ENCODE data around the gene PPHLN1.

Gene PPHLN1

GRCh38 chr12:42468921-42469320, 143.0 kb downstream of the PPHLN1 start:
- TF ChIP-seq EGR1 (IDR thresholded peaks at IDR 0.05) (no peak), RAD21 (IDR thresholded peaks at IDR 0.05; ENCODE audit: low read depth) (no peak), TCF12 (IDR thresholded peaks at IDR 0.05; ENCODE audit: low read depth) (no peak), ZBTB7A (IDR thresholded peaks at IDR 0.05; ENCODE audit: low read depth) (no peak), YY1 (IDR thresholded peaks at IDR 0.05; ENCODE audit: low read depth) (no peak), MAX (IDR thresholded peaks at IDR 0.05) (no peak), TAF1 (IDR thresholded peaks at IDR 0.05; ENCODE audit: low read depth) (no peak)
- TF ChIP-seq, protein P1, sequence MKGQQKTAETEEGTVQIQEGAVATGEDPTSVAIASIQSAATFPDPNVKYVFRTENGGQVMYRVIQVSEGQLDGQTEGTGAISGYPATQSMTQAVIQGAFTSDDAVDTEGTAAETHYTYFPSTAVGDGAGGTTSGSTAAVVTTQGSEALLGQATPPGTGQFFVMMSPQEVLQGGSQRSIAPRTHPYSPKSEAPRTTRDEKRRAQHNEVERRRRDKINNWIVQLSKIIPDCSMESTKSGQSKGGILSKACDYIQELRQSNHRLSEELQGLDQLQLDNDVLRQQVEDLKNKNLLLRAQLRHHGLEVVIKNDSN (IDR thresholded peaks at IDR 0.05) = no peak

DNA sequence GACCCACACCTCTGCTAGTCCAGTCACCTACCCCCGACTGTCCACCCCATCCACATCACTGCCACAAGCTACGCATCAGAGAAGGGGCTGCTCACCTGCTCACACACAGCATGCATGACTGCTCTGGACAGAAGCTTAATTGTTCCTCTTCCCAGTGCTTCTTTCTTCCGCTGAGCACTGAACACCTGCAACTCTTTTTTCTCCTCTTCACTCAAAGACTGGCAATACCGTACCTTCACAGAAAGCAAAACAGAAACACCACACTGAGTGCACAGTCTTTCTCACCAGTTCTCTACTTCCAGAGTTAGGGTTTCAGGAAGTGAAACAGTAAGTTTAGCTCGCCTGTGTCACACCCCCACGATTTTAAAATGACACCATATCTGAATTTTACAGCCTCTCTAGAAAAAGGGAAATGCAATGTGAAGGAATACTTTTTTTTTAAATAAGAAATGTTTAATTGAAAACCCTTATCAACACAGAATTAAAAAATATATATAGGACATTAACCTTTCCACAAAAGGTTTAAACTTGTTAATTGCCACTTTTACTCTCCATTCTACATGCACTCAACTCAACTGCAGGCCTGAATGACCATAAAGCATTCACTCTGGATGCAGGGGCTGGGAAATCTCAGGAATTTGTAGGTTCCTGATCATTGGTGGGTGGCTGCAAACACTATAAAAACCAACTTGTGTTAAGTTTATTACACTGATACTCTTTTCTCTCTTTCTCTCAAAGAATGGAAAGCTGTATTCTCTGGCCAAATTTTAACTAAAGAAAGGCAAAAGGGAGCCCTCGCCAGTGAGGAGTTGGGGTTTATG, 143.6 kb downstream of the PPHLN1 start:
- TF ChIP-seq MAX (IDR thresholded peaks at IDR 0.05) = no peak

- TF ChIP-seq, protein P2, sequence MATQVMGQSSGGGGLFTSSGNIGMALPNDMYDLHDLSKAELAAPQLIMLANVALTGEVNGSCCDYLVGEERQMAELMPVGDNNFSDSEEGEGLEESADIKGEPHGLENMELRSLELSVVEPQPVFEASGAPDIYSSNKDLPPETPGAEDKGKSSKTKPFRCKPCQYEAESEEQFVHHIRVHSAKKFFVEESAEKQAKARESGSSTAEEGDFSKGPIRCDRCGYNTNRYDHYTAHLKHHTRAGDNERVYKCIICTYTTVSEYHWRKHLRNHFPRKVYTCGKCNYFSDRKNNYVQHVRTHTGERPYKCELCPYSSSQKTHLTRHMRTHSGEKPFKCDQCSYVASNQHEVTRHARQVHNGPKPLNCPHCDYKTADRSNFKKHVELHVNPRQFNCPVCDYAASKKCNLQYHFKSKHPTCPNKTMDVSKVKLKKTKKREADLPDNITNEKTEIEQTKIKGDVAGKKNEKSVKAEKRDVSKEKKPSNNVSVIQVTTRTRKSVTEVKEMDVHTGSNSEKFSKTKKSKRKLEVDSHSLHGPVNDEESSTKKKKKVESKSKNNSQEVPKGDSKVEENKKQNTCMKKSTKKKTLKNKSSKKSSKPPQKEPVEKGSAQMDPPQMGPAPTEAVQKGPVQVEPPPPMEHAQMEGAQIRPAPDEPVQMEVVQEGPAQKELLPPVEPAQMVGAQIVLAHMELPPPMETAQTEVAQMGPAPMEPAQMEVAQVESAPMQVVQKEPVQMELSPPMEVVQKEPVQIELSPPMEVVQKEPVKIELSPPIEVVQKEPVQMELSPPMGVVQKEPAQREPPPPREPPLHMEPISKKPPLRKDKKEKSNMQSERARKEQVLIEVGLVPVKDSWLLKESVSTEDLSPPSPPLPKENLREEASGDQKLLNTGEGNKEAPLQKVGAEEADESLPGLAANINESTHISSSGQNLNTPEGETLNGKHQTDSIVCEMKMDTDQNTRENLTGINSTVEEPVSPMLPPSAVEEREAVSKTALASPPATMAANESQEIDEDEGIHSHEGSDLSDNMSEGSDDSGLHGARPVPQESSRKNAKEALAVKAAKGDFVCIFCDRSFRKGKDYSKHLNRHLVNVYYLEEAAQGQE (IDR thresholded peaks at IDR 0.05; ENCODE audit: low read depth) = no peak
- TF ChIP-seq TEAD4 (IDR thresholded peaks at IDR 0.05) (no peak), NFIC (IDR thresholded peaks at IDR 0.05) (no peak), EP300 (IDR thresholded peaks at IDR 0.05; ENCODE audit: borderline replicate concordance) (no peak), EGR1 (IDR thresholded peaks at IDR 0.05) (no peak), YY1 (IDR thresholded peaks at IDR 0.05; ENCODE audit: low read depth) (no peak), CEBPB (IDR thresholded peaks at IDR 0.05) (no peak), RAD21 (IDR thresholded peaks at IDR 0.05; ENCODE audit: low read depth) (no peak), TAF1 (IDR thresholded peaks at IDR 0.05; ENCODE audit: low read depth) (no peak), TCF12 (IDR thresholded peaks at IDR 0.05; ENCODE audit: low read depth) (no peak), FOXM1 (IDR thresholded peaks at IDR 0.05; ENCODE audit: borderline replicate concordance, low read depth) (no peak), ZBTB7A (IDR thresholded peaks at IDR 0.05; ENCODE audit: low read depth) (no peak), CREB1 (IDR thresholded peaks at IDR 0.05; ENCODE audit: low read depth) (no peak), MAX (IDR thresholded peaks at IDR 0.05) (no peak)
- TF ChIP-seq, protein P1 (IDR thresholded peaks at IDR 0.05) = no peak
These were observed 146.4 kb downstream of the PPHLN1 start for GRCh38 chr12:42472376-42472775.

GRCh38 chr12:42473130-42473529, 147.2 kb downstream of the PPHLN1 start:
- TF ChIP-seq RAD21 (IDR thresholded peaks at IDR 0.05; ENCODE audit: low read depth) (no peak), CEBPB (IDR thresholded peaks at IDR 0.05) (0 out of 2 replicates have a peak, but pooled peaks have one; percentile 11), EP300 (IDR thresholded peaks at IDR 0.05; ENCODE audit: borderline replicate concordance) (no peak)

DNA sequence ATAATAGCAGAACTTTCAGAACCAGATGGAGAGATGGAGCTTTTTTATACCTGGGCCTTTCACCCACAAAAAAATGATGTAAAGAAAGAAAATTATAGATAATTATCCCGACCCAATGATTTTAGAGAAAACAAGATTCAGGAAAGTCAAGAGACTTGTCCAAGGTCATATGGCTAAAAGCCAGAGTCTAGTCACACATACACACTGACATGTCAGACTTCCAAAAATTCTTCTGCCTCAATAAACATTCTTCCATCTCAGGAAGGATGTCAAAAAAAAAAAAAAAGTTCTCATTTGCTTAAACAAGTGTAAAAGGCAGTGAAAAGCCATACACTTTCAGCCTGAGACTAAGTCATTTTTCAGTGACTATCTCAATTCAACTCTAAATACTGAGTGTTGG, 147.6 kb downstream of the PPHLN1 start:
- no peak for TF ChIP-seq EGR1 (IDR thresholded peaks at IDR 0.05)
- no peak for TF ChIP-seq NFIC (IDR thresholded peaks at IDR 0.05)
- TF ChIP-seq, protein P2 (IDR thresholded peaks at IDR 0.05; ENCODE audit: low read depth) = no peak
- TF ChIP-seq EP300 (IDR thresholded peaks at IDR 0.05; ENCODE audit: borderline replicate concordance) = no peak
- no peak for TF ChIP-seq ZBTB7A (IDR thresholded peaks at IDR 0.05; ENCODE audit: low read depth)
- no peak for TF ChIP-seq RAD21 (IDR thresholded peaks at IDR 0.05; ENCODE audit: low read depth)
- no peak for TF ChIP-seq TEAD4 (IDR thresholded peaks at IDR 0.05)
- no peak for TF ChIP-seq CREB1 (IDR thresholded peaks at IDR 0.05; ENCODE audit: low read depth)
- no peak for TF ChIP-seq FOXM1 (IDR thresholded peaks at IDR 0.05; ENCODE audit: borderline replicate concordance, low read depth)
- no peak for TF ChIP-seq CEBPB (IDR thresholded peaks at IDR 0.05)
- no peak for TF ChIP-seq MAX (IDR thresholded peaks at IDR 0.05)
- TF ChIP-seq, protein P1 (IDR thresholded peaks at IDR 0.05) = no peak
- no peak for TF ChIP-seq TCF12 (IDR thresholded peaks at IDR 0.05; ENCODE audit: low read depth)
- TF ChIP-seq YY1 (IDR thresholded peaks at IDR 0.05; ENCODE audit: low read depth) = no peak
- no peak for TF ChIP-seq TAF1 (IDR thresholded peaks at IDR 0.05; ENCODE audit: low read depth)
